Kidney (tissue), 14 donors: ENCODE data around the gene TAS1R3. TPM values are rescaled to one million over a fixed set of nuclear protein-coding genes. Genes with fewer than 3 reads are reported as not detected.

ENCODE experiments used
- DNase-seq, 5 donors: peaks; one replicate each; pipeline ENCODE4 v3.0.0-alpha.2; 2013 to 2020
- FAIRE-seq: peaks from 2 replicates; lab custom pipeline; 2012; peaks lifted over from hg19 to GRCh38; lab: Jason Lieb, UNC
- H3K27ac ChIP-seq, 2 donors: one replicate each; pipeline ENCODE4 v1.7.0; 2013; ENCODE audit warnings: low read depth in 2 of 2, low read length in 2 of 2, inconsistent platforms in 1 of 2
- H3K27me3 ChIP-seq: one replicate; pipeline ENCODE4 v1.7.1; 2013; ENCODE audit warnings: low read length, inconsistent platforms; ENCODE audit not compliant: control insufficient read depth, insufficient read depth
- H3K36me3 ChIP-seq, 3 donors: one replicate each; pipeline versions ENCODE4 v1.7.0 to v1.7.1; 2013; ENCODE audit warnings: low read length in 3 of 3, control low read depth in 1 of 3, inconsistent platforms in 1 of 3; ENCODE audit not compliant: insufficient read depth in 3 of 3, control insufficient read depth in 2 of 3
- H3K4me1 ChIP-seq, 3 donors: one replicate each; pipeline versions ENCODE4 v1.7.0 to v1.7.1; 2013; ENCODE audit warnings: low read length in 3 of 3, inconsistent platforms in 1 of 3, low read depth in 1 of 3; ENCODE audit not compliant: control insufficient read depth in 2 of 3, insufficient read depth in 2 of 3
- H3K4me3 ChIP-seq, 3 donors: one replicate each; pipeline versions ENCODE4 v1.7.0 to v1.8.1; 2013; ENCODE audit warnings: low read length in 3 of 3, control low read depth in 1 of 3, inconsistent platforms in 1 of 3
- H3K9ac ChIP-seq, 3 donors: one replicate each; pipeline versions ENCODE4 v1.7.0 to v1.7.1; 2013; ENCODE audit warnings: low read length in 3 of 3, control low read depth in 1 of 3, inconsistent platforms in 1 of 3
- H3K9me3 ChIP-seq, 3 donors: one replicate each; pipeline versions ENCODE4 v1.7.0 to v1.7.1; 2013; ENCODE audit warnings: low read length in 3 of 3, control low read depth in 1 of 3, inconsistent platforms in 1 of 3; ENCODE audit not compliant: control insufficient read depth in 2 of 3, insufficient read depth in 1 of 3
- CTCF ChIP-seq: IDR thresholded peaks from 3 replicates; pipeline ENCODE4 v1.5.1; 2012; ENCODE audit warnings: mild to moderate bottlenecking, moderate library complexity, borderline replicate concordance; ENCODE audit not compliant: insufficient read depth; ENCODE audit errors: extremely low read depth
- intact Hi-C: fragments of 100-400 bp; cut with DNase I; formaldehyde crosslinking; loops from one replicate; pipeline ENCODE4 v1.11.1; 2022
- polyA plus RNA-seq: library from polyadenylated mRNA; stranded (reverse); fragments of 350-450 nt; fragmentation: Illumina TruSeq; extraction: RNeasy Lipid Tissue Mini Kit (QIAGEN cat#74804); gene quantifications from one replicate; pipeline ENCODE4 v1.2.3, GENCODE V29; 2014; ENCODE audit warnings: low read depth, low replicate concordance; ENCODE audit not compliant: insufficient read depth
- total RNA-seq: library from RNA; stranded (reverse); fragmentation: NEBNext Ultra II Directional; extraction: Animal tissue kit (Norgen Biotek cat#: 25700); gene quantifications from one replicate; pipeline ENCODE4 v1.2.1, GENCODE V29; 2021
- donor health status: control.
- donor health status: control.
- donor health status: control.
- donor health status: control.
- donor health status: control.
- donor health status: DM: yes; HTN: yes; CAD: no.
- donor health status: Normal renal cell carcinoma (clear cell type).

TAS1R3 gene
- total and polyA plus RNA-seq, 2 donors from 2014 or later = 0.15 to 1.3 TPM

- Histone ChIP-seq H3K4me1 (peaks cover 0 to 36% (median 12%) of the 10 kb centered on the region in 3 donors), H3K36me3 (peaks cover 0 to 6% (median 0%) of the 10 kb centered on the region in 3 donors), H3K9ac (peak overlapping the region in 2 of 3 donors; percentile 6 to 13), H3K27ac (no peak overlapping the region), H3K9me3 (no peaks in the 10 kb centered on the region), H3K27me3 (no peaks in the 10 kb centered on the region), H3K4me3 (peak overlapping the region; percentile 53 to 74 (median 71))
- intact Hi-C loops = no loop called here
- TF ChIP-seq CTCF = no peak
- FAIRE-seq (no peak), DNase-seq (no peak)
Observed at GRCh38 chr1:1306661-1307260, 24.3 kb upstream of the TAS1R3 start.

- Histone ChIP-seq H3K27ac (peak overlapping the region in 1 of 2 donors; percentile 32), H3K4me3 (peak overlapping the region; percentile 53 to 74 (median 71)), H3K9me3 (no peaks in the 10 kb centered on the region), H3K9ac (peak overlapping the region in 1 of 3 donors; percentile 13), H3K27me3 (no peaks in the 10 kb centered on the region), H3K36me3 (peaks cover 0 to 6% (median 0%) of the 10 kb centered on the region in 3 donors), H3K4me1 (peaks cover 0 to 36% (median 12%) of the 10 kb centered on the region in 3 donors)
- DNase-seq (peak in 1 of 5 donors; percentile 83), FAIRE-seq (no peak)
- intact Hi-C loops = no loop called here
- TF ChIP-seq CTCF = no peak
Observed at GRCh38 chr1:1307261-1307922, 23.7 kb upstream of the TAS1R3 start.

- DNase-seq (peak; percentile 89 to 97 (median 94)), FAIRE-seq (no peak)
- TF ChIP-seq CTCF = no peak
- Histone ChIP-seq H3K4me1 (peaks cover 0 to 36% (median 12%) of the 10 kb centered on the region in 3 donors), H3K9me3 (no peaks in the 10 kb centered on the region), H3K27me3 (no peaks in the 10 kb centered on the region), H3K4me3 (peak within 1 kb of the TSS; percentile 53 to 77 (median 74)), H3K27ac (peak within 1 kb of the TSS; percentile 90 to 92), H3K9ac (peak within 1 kb of the TSS in 2 of 3 donors; percentile 32 to 80), H3K36me3 (peaks cover 0 to 6% (median 5%) of the 10 kb centered on the region in 3 donors)
- intact Hi-C loops = no loop called here
Observed at GRCh38 chr1:1307923-1308755, 22.9 kb upstream of the TAS1R3 start, which contains the start of the genes ACAP3 and PUSL1. Gene ACAP3 (minus strand): TSS chr1:1307930. CDS start chr1:1307815, 115 bp downstream. Gene PUSL1 (plus strand): TSS chr1:1308597. CDS start chr1:1308644, 47 bp downstream.
